CD8-positive, alpha-beta memory T cell (primary cell): ENCODE data around the gene NIT1. TPM values are rescaled to one million over a fixed set of nuclear protein-coding genes. Genes with fewer than 3 reads are reported as not detected.

Experiments used
- CTCF ChIA-PET: fragments of 350-600 bp; sonication (Branson Sonifier 250); formaldehyde crosslinking; loops from one replicate; lab custom pipeline; 2021; ENCODE audit warnings: antibody characterized with exemption; lab: Charles Lee
- POLR2A ChIA-PET: fragments of 350-600 bp; sonication (Branson Sonifier 250); formaldehyde crosslinking; loops from one replicate; lab custom pipeline; 2021; ENCODE audit warnings: antibody characterized with exemption; lab: Charles Lee
- DNase-seq, 5 donors: peaks; one replicate each; pipeline versions ENCODE4 v3.0.0 to v3.0.0-alpha.2; 2020 to 2022; ENCODE audit warnings: mixed read lengths in 1 of 5
- H3K27ac ChIP-seq: one replicate; pipeline ENCODE4 v1.7.0; 2013; ENCODE audit warnings: low read depth, mild to moderate bottlenecking, low read length, moderate library complexity
- H3K27me3 ChIP-seq: 2 replicates; pipeline ENCODE4 v1.7.0; 2013; ENCODE audit warnings: low read length, mild to moderate bottlenecking; ENCODE audit not compliant: insufficient read depth, poor library complexity, severe bottlenecking
- H3K36me3 ChIP-seq: 2 replicates; pipeline ENCODE4 v1.7.0; 2013; ENCODE audit warnings: mild to moderate bottlenecking, low read length, moderate library complexity; ENCODE audit not compliant: insufficient read depth
- H3K4me1 ChIP-seq: 2 replicates; pipeline ENCODE4 v1.7.0; 2013; ENCODE audit warnings: mild to moderate bottlenecking, low read length, moderate library complexity; ENCODE audit not compliant: insufficient read depth
- H3K4me3 ChIP-seq: 2 replicates; pipeline ENCODE4 v1.7.0; 2013; ENCODE audit warnings: mild to moderate bottlenecking, low read length
- H3K9me3 ChIP-seq: 2 replicates; pipeline ENCODE4 v1.7.0; 2013; ENCODE audit warnings: mild to moderate bottlenecking, low read length
- H3K27ac Mint-ChIP-seq, 8 donors: one replicate each; pipeline ENCODE4 v1.8.0; 2020 to 2021; ENCODE audit warnings: mixed read lengths in 8 of 8, mild to moderate bottlenecking in 6 of 8, inconsistent platforms in 3 of 8, moderate library complexity in 3 of 8
- H3K27me3 Mint-ChIP-seq, 2 donors: one replicate each; pipeline ENCODE4 v1.8.0; 2020 to 2021; ENCODE audit warnings: mixed read lengths in 2 of 2, mild to moderate bottlenecking in 1 of 2, moderate library complexity in 1 of 2
- H3K36me3 Mint-ChIP-seq, 3 donors: one replicate each; pipeline ENCODE4 v1.8.0; 2020 to 2021; ENCODE audit warnings: mixed read lengths in 3 of 3, inconsistent platforms in 1 of 3, mild to moderate bottlenecking in 1 of 3
- H3K4me1 Mint-ChIP-seq, 3 donors: one replicate each; pipeline ENCODE4 v1.8.0; 2020 to 2021; ENCODE audit warnings: mixed read lengths in 3 of 3, inconsistent platforms in 1 of 3, mild to moderate bottlenecking in 1 of 3
- H3K4me3 Mint-ChIP-seq, 7 donors: one replicate each; pipeline ENCODE4 v1.8.0; 2020 to 2021; ENCODE audit warnings: mixed read lengths in 7 of 7, mild to moderate bottlenecking in 6 of 7, moderate library complexity in 4 of 7, inconsistent platforms in 2 of 7
- H3K9me3 Mint-ChIP-seq, 5 donors: one replicate each; pipeline ENCODE4 v1.8.0; 2020 to 2022; ENCODE audit warnings: mixed read lengths in 5 of 5, mild to moderate bottlenecking in 3 of 5, moderate library complexity in 2 of 5, inconsistent platforms in 1 of 5
- polyA plus RNA-seq: library from polyadenylated mRNA; unstranded; fragments of 300-500 nt; fragmentation: Illumina TruSeq; gene quantifications from one replicate; pipeline ENCODE4 v1.2.3, GENCODE V29; 2021
- total RNA-seq, 2 experiments: library from RNA; stranded (reverse); gene quantifications; one replicate each; pipeline ENCODE4 v1.2.3, GENCODE V29; 2021

The NIT1 gene
- total and polyA plus RNA-seq, 3 experiments from 2014 or later: 16.7 to 36.3 (median 33.9) TPM

- Mint-ChIP-seq H3K27ac (peak overlapping the region in 7 of 8 donors; percentile 75 to 100 (median 98)), H3K4me3 (peak overlapping the region in 3 of 7 donors; percentile 3 to 94 (median 53)), H3K4me1 (peaks cover 54 to 87% (median 85%) of the 10 kb centered on the region in 3 donors), H3K36me3 (peaks cover 0 to 72% (median 16%) of the 10 kb centered on the region in 3 donors), H3K27me3 (no peaks in the 10 kb centered on the region), H3K9me3 (no peaks in the 10 kb centered on the region)
- Histone ChIP-seq H3K27me3 (no peaks in the 10 kb centered on the region), H3K9me3 (no peaks in the 10 kb centered on the region), H3K4me3 (no peak overlapping the region), H3K27ac (no peak overlapping the region), H3K36me3 (peaks cover 10% of the 10 kb centered on the region), H3K4me1 (peaks cover 44% of the 10 kb centered on the region)
- ChIA-PET POLR2A (no interaction called here), CTCF (interaction anchor here (3.6 to 4.9 kb wide), 2 partner anchors 9 to 27 kb away, joined by 42 to 44 read pairs; partner anchors contain the start of gene UFC1)
- DNase-seq: no peak
Observed at GRCh38 chr1:161163793-161164192, 45.9 kb downstream of the NIT1 start.

DNA sequence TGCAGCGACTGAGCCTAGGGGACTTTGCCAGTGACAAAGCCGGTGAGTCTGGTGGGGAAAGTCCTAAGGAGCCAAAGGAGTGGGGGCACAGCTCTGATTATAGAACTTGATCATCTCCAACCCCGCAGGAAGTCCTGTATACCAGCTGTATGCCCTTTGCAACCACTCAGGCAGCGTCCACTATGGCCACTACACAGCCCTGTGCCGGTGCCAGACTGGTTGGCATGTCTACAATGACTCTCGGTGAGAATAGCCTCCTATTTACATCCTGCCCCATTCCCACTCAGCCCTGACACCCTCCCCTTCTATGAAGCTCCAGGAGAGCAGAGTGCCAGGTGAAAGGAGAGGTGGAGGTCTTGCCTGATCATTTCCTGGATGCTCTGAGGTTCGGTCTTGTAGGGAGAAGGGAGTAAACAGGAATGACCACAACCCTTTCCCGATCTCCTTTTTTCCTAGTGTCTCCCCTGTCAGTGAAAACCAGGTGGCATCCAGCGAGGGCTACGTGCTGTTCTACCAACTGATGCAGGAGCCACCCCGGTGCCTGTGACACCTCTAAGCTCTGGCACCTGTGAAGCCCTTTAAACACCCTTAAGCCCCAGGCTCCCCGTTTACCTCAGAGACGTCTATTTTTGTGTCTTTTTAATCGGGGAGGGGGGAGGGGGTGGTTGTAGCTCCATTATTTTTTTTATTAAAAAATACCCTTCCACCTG is 47.2 kb downstream of the NIT1 start:
- Mint-ChIP-seq H3K9me3 (no peaks in the 10 kb centered on the region), H3K27ac (peak overlapping the region; percentile 96 to 100 (median 99)), H3K4me1 (peaks cover 47 to 86% (median 75%) of the 10 kb centered on the region in 3 donors), H3K36me3 (peaks cover 0 to 70% (median 19%) of the 10 kb centered on the region in 3 donors), H3K4me3 (peak overlapping the region; percentile 21 to 96 (median 92)), H3K27me3 (no peaks in the 10 kb centered on the region)
- Histone ChIP-seq H3K4me3 (peak overlapping the region; percentile 81), H3K9me3 (no peaks in the 10 kb centered on the region), H3K27ac (peak overlapping the region; percentile 95), H3K4me1 (peaks cover 36% of the 10 kb centered on the region), H3K36me3 (peaks cover 15% of the 10 kb centered on the region), H3K27me3 (no peaks in the 10 kb centered on the region)
- DNase-seq: no peak
- CTCF ChIA-PET: interaction anchor here (0.6 to 4.9 kb wide), 30 partner anchors 10 to 235 kb away, joined by 3 to 49 read pairs (median 4); partner anchors contain the start of genes ADAMTS4, APOA2, B4GALT3 and NDUFS2
- POLR2A ChIA-PET: interaction anchor here (0.6 to 2.4 kb wide), 13 partner anchors 10 to 149 kb away, joined by 3 to 23 read pairs (median 5); partner anchors contain the start of genes B4GALT3, DEDD, NDUFS2 and SDHC

GRCh38 chr1:161165742-161166668 is 48.1 kb downstream of the NIT1 start, which contains the start of gene PPOX:
Gene PPOX, plus strand, starts transcription at chr1:161166426. Its CDS starts 422 bp downstream, at chr1:161166848.
- ChIA-PET POLR2A (interaction anchor here (0.6 to 2.4 kb wide), 18 partner anchors 9 to 148 kb away, joined by 3 to 23 read pairs (median 4); partner anchors contain the start of genes B4GALT3, DEDD, FCER1G and NDUFS2), CTCF (interaction anchor here (0.7 to 4.9 kb wide), 32 partner anchors 10 to 222 kb away, joined by 3 to 49 read pairs (median 4); partner anchors contain the start of genes ADAMTS4, APOA2, B4GALT3 and DEDD)
- peak within 1 kb of the TSS; percentile 96 to 100 (median 99) for H3K27ac Mint-ChIP-seq
- peaks cover 43 to 76% (median 66%) of the 10 kb centered on the region in 3 donors for H3K4me1 Mint-ChIP-seq
- H3K4me3 Mint-ChIP-seq: peak within 1 kb of the TSS; percentile 87 to 96 (median 93)
- Histone ChIP-seq H3K36me3 (peaks cover 22% of the 10 kb centered on the region), H3K4me1 (peaks cover 27% of the 10 kb centered on the region), H3K9me3 (no peaks in the 10 kb centered on the region), H3K27me3 (no peaks in the 10 kb centered on the region), H3K4me3 (peak within 1 kb of the TSS; percentile 81), H3K27ac (peak within 1 kb of the TSS; percentile 95)
- peaks cover 0 to 74% (median 23%) of the 10 kb centered on the region in 3 donors for H3K36me3 Mint-ChIP-seq
- no peaks in the 10 kb centered on the region for H3K27me3 Mint-ChIP-seq
- no peaks in the 10 kb centered on the region for H3K9me3 Mint-ChIP-seq
- DNase-seq: peak; percentile 88 to 97 (median 93)

DNA sequence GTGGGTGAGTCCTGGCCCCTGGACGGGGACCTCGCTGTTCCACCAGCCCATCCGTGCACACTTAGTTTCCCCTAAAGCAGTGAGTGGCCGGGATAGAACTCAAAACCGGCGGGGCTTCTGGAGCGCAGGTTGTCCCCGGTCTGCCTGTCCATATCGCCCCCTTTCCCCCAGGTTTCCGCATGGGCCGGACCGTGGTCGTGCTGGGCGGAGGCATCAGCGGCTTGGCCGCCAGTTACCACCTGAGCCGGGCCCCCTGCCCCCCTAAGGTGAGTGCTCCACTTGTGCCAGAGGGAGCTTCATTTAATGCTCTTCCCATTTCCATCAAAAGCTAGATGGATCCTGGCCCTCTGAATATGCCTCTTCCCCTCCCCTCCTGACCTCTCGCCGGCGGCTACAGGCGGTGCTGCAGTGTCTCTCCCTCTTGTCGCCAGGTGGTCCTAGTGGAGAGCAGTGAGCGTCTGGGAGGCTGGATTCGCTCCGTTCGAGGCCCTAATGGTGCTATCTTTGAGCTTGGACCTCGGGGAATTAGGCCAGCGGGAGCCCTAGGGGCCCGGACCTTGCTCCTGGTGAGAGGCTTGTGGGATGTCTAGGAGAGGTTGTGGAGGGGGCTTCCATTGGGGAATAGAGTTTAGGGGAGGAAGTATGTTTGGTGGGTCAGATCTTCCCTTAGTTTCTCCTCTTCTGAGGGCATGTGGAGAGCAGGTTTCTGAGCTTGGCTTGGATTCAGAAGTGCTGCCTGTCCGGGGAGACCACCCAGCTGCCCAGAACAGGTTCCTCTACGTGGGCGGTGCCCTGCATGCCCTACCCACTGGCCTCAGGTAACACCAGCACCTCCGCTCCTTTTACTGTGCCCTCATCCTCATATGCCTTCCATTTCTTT is 49.0 kb downstream of the NIT1 start:
- H3K4me1 Mint-ChIP-seq: peaks cover 41 to 67% (median 58%) of the 10 kb centered on the region in 3 donors
- Histone ChIP-seq H3K36me3 (peaks cover 31% of the 10 kb centered on the region), H3K9me3 (no peaks in the 10 kb centered on the region), H3K27ac (peak overlapping the region; percentile 95), H3K4me1 (peaks cover 18% of the 10 kb centered on the region), H3K27me3 (no peaks in the 10 kb centered on the region), H3K4me3 (peak overlapping the region; percentile 81)
- DNase-seq: peak in 1 of 5 donors; percentile 51
- H3K27me3 Mint-ChIP-seq: no peaks in the 10 kb centered on the region
- no peaks in the 10 kb centered on the region for H3K9me3 Mint-ChIP-seq
- CTCF ChIA-PET: interaction anchor here (0.7 to 4.9 kb wide), 20 partner anchors 10 to 215 kb away, joined by 3 to 49 read pairs (median 6); partner anchors contain the start of genes APOA2, B4GALT3, DEDD and NDUFS2
- peaks cover 0 to 75% (median 21%) of the 10 kb centered on the region in 3 donors for H3K36me3 Mint-ChIP-seq
- peak overlapping the region; percentile 87 to 96 (median 93) for H3K4me3 Mint-ChIP-seq
- peak overlapping the region; percentile 96 to 100 (median 99) for H3K27ac Mint-ChIP-seq
- POLR2A ChIA-PET: interaction anchor here (0.5 to 2.4 kb wide), 14 partner anchors 9 to 329 kb away, joined by 3 to 23 read pairs (median 5); partner anchors contain the start of genes B4GALT3, FCER1G, NDUFS2 and NIT1

DNA sequence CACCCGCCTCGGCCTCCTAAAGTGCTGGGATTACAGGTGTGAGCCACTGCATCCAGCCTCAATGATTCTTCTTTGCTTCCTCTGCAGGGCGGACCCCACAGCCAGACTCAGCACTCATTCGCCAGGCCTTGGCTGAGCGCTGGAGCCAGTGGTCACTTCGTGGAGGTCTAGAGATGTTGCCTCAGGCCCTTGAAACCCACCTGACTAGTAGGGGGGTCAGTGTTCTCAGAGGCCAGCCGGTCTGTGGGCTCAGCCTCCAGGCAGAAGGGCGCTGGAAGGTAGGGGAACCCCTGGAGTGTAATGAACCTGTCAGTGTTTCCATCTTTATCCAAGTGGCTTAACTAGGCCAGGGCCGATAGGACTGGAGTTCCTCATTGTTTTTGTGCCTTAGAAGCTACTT is 51.0 kb downstream of the NIT1 start:
- Mint-ChIP-seq H3K36me3 (peaks cover 0 to 76% (median 19%) of the 10 kb centered on the region in 3 donors), H3K27ac (peak overlapping the region in 2 of 8 donors; percentile 36 to 68), H3K27me3 (peaks cover 0 to under 1% of the 10 kb centered on the region in 2 donors), H3K4me3 (peak overlapping the region in 3 of 7 donors; percentile 34 to 80 (median 50)), H3K4me1 (peaks cover 42 to 67% (median 60%) of the 10 kb centered on the region in 3 donors), H3K9me3 (no peaks in the 10 kb centered on the region)
- no peaks in the 10 kb centered on the region for H3K27me3 ChIP-seq
- H3K36me3 ChIP-seq: peaks cover 45% of the 10 kb centered on the region
- no peak overlapping the region for H3K27ac ChIP-seq
- CTCF ChIA-PET: interaction anchor here (1.7 to 2.0 kb wide), 2 partner anchors 13 to 34 kb away, joined by 4 to 6 read pairs; partner anchors contain the start of gene NDUFS2
- peaks cover 16% of the 10 kb centered on the region for H3K4me1 ChIP-seq
- POLR2A ChIA-PET: interaction anchor here (0.6 to 2.0 kb wide), 3 partner anchors 7 to 57 kb away, joined by 4 to 5 read pairs (median 4); partner anchors contain the start of gene NDUFS2
- no peak for DNase-seq
- H3K9me3 ChIP-seq: no peaks in the 10 kb centered on the region
- no peak overlapping the region for H3K4me3 ChIP-seq
